Forelimb muscle (tissue), 1 donor: ENCODE results near the gene MYMX. TPM values are rescaled to one million over a fixed set of nuclear protein-coding genes. Genes with fewer than 3 reads are reported as not detected.
"Not testable (repeated sequence)": the region's sequence is repeated elsewhere in the genome, so short reads cannot be mapped to it uniquely, and the experiment has no call there.

Source experiments
- DNase-seq: peaks from one replicate; pipeline ENCODE4 v3.0.0-alpha.2; 2013; ENCODE audit warnings: low read depth
- polyA plus RNA-seq: library from polyadenylated mRNA; unstranded; fragments of 120-200 nt; gene quantifications from one replicate; pipeline ENCODE4 v1.2.1, GENCODE V29; 2013; ENCODE audit not compliant: insufficient read length

The MYMX gene
- polyA plus RNA-seq, 1 donor, result 21.9 TPM

GRCh38 chr6:44186635-44187025, 30.1 kb upstream of the MYMX start:
- no peak for DNase-seq

GRCh38 chr6:44188819-44189218, 27.9 kb upstream of the MYMX start:
- no peak for DNase-seq

- DNase-seq, result no peak
These were observed 27.5 kb upstream of the MYMX start for GRCh38 chr6:44189257-44189656.

- no peak for DNase-seq
These were observed 26.0 kb upstream of the MYMX start for GRCh38 chr6:44190715-44191114.

- DNase-seq, result no peak
These were observed 24.2 kb upstream of the MYMX start for GRCh38 chr6:44192428-44193041.

- no peak for DNase-seq
These were observed 23.3 kb upstream of the MYMX start for GRCh38 chr6:44193307-44193910.

GRCh38 chr6:44194326-44194725, 22.4 kb upstream of the MYMX start:
- no peak for DNase-seq

- DNase-seq, result not testable (repeated sequence)
These were observed 20.4 kb upstream of the MYMX start for GRCh38 chr6:44196351-44196750.

GRCh38 chr6:44198684-44199083, 18.0 kb upstream of the MYMX start:
- DNase-seq, result no peak

- DNase-seq, result no peak
These were observed 16.8 kb upstream of the MYMX start for GRCh38 chr6:44199883-44200282.

- no peak for DNase-seq
These were observed 15.5 kb upstream of the MYMX start for GRCh38 chr6:44201200-44201599.

GRCh38 chr6:44201638-44202303, 15.0 kb upstream of the MYMX start:
- DNase-seq, result no peak

GRCh38 chr6:44202332-44202971, 14.3 kb upstream of the MYMX start:
- no peak for DNase-seq

- DNase-seq, result no peak
These were observed 13.6 kb upstream of the MYMX start for GRCh38 chr6:44202972-44203750.

- no peak for DNase-seq
These were observed 12.8 kb upstream of the MYMX start for GRCh38 chr6:44203955-44204354.

GRCh38 chr6:44207966-44208365, 8.8 kb upstream of the MYMX start:
- no peak for DNase-seq

GRCh38 chr6:44211284-44211683, 5.4 kb upstream of the MYMX start:
- no peak for DNase-seq

- no peak for DNase-seq
These were observed 2.4 kb upstream of the MYMX start for GRCh38 chr6:44214307-44214706.

GRCh38 chr6:44217332-44218143, 812 bp downstream of the MYMX start:
- no peak for DNase-seq

- DNase-seq, result no peak
These were observed 2.5 kb downstream of the MYMX start for GRCh38 chr6:44219053-44219814.
